ENCODE measurements around the gene NDFIP2. TPM values are rescaled to one million over a fixed set of nuclear protein-coding genes. Genes with fewer than 3 reads are reported as not detected.

Gene NDFIP2
- total RNA-seq, 1 experiment from 2014 or later: 14.0 TPM

- no peaks in the 10 kb centered on the region for H3K27me3 ChIP-seq (ENCODE audit: control insufficient read depth, insufficient read depth, low read length)
- DNase-seq: no peak
- H3K4me3 ChIP-seq (ENCODE audit: insufficient read depth, low read depth, low read length): no peak overlapping the region
- no peaks in the 10 kb centered on the region for H3K36me3 ChIP-seq (replicated peaks; ENCODE audit: control insufficient read depth, insufficient read depth, low read length)
Observed at GRCh38 chr13:79497064-79497463, 16.1 kb downstream of the NDFIP2 start.

- DNase-seq: no peak
- H3K27me3 ChIP-seq (ENCODE audit: control insufficient read depth, insufficient read depth, low read length): no peaks in the 10 kb centered on the region
- no peaks in the 10 kb centered on the region for H3K36me3 ChIP-seq (replicated peaks; ENCODE audit: control insufficient read depth, insufficient read depth, low read length)
- no peak overlapping the region for H3K4me3 ChIP-seq (ENCODE audit: insufficient read depth, low read depth, low read length)
Observed at GRCh38 chr13:79497852-79498251, 16.9 kb downstream of the NDFIP2 start.

DNA sequence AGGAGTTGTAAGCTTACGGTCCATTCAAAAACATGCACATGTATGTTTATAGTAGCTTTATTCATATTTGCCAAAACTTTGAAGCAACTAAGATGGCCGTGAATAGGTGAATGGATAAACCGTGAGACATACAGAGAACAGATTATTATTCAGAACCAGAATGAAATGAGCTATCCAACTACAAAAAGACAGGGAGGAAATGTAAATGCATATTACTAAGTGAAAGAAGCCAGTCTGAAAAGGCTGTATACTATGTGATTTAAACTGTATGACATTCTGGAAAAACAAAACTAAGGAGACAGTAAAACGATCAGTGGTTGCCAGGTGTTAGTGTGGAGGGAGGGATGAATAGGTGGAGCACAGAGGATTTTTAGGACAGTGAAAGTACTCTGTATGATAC, 19.9 kb downstream of the NDFIP2 start:
- Histone ChIP-seq H3K27me3 (ENCODE audit: control insufficient read depth, insufficient read depth, low read length) (no peaks in the 10 kb centered on the region), H3K36me3 (replicated peaks; ENCODE audit: control insufficient read depth, insufficient read depth, low read length) (no peaks in the 10 kb centered on the region), H3K4me3 (ENCODE audit: insufficient read depth, low read depth, low read length) (no peak overlapping the region)
- no peak for DNase-seq

DNA sequence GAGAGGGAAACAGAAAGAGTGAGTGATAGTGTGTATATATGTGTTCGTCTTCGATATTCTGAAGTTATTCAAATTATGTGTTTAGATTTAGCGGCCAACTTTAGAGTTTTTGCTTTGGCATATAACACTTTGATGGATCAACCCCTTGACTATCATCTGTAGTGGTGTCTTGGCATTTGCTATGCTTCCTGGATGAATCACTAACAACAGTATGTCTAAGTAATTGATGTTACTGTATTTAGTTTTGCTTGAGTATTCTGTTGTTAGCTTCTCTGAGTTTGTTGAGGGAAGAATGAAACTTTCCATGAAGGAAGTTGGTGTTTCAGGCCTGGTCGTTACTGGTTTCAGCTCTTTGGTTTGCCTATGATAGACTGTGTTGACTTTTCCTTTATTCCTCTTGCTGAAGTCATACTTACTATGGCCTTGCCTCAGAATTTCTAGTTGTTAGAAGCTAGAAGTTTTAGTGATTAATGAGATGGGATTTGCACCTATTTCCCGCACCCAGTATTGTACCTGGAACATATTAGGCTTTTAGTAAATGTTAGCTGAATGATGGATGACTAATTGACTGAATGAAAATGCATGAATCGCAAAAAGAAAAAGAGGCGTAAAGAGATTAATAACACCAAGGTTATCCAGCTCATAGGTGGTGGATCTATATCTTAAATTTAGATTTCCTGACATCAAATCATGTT, 20.7 kb downstream of the NDFIP2 start:
- Histone ChIP-seq H3K27me3 (ENCODE audit: control insufficient read depth, insufficient read depth, low read length) (no peaks in the 10 kb centered on the region), H3K4me3 (ENCODE audit: insufficient read depth, low read depth, low read length) (no peak overlapping the region), H3K36me3 (replicated peaks; ENCODE audit: control insufficient read depth, insufficient read depth, low read length) (no peaks in the 10 kb centered on the region)
- no peak for DNase-seq

GRCh38 chr13:79502859-79503468, 22.0 kb downstream of the NDFIP2 start:
- no peaks in the 10 kb centered on the region for H3K27me3 ChIP-seq (ENCODE audit: control insufficient read depth, insufficient read depth, low read length)

DNA sequence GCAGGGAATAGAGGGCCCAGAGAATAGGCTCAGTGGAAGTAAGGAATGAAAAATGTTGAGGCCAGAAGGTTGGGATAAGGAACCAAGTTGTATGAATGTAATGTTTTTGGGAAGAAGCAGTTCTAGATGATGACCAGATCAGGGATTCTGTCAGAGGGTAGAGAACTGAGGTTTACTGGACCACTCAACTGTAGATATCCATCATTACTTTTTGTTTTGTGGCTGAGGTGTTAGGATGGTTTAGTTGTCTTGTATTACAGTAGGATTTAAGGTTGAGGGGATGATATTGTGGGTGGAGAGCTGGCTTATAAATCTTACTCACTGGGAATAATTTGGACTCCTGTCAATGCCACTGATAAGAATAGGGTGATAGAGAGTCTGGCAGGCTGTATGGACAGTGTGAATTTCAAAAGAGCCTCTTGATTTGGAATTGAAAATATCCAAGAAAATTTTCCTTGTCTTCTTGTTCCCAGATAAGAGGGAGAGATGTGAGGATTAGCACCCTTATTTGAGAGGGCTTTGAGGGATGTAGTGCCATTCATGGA, 22.6 kb downstream of the NDFIP2 start:
- H3K27me3 ChIP-seq (ENCODE audit: control insufficient read depth, insufficient read depth, low read length): no peaks in the 10 kb centered on the region
- no peak for DNase-seq
- H3K4me3 ChIP-seq (ENCODE audit: insufficient read depth, low read depth, low read length): no peak overlapping the region
- no peaks in the 10 kb centered on the region for H3K36me3 ChIP-seq (replicated peaks; ENCODE audit: control insufficient read depth, insufficient read depth, low read length)

More at GRCh38 chr13:79502859-79503468, 22.0 kb downstream of the NDFIP2 start:
- no peak for DNase-seq
- no peak overlapping the region for H3K4me3 ChIP-seq (ENCODE audit: insufficient read depth, low read depth, low read length)
- H3K36me3 ChIP-seq (replicated peaks; ENCODE audit: control insufficient read depth, insufficient read depth, low read length): no peaks in the 10 kb centered on the region

DNA sequence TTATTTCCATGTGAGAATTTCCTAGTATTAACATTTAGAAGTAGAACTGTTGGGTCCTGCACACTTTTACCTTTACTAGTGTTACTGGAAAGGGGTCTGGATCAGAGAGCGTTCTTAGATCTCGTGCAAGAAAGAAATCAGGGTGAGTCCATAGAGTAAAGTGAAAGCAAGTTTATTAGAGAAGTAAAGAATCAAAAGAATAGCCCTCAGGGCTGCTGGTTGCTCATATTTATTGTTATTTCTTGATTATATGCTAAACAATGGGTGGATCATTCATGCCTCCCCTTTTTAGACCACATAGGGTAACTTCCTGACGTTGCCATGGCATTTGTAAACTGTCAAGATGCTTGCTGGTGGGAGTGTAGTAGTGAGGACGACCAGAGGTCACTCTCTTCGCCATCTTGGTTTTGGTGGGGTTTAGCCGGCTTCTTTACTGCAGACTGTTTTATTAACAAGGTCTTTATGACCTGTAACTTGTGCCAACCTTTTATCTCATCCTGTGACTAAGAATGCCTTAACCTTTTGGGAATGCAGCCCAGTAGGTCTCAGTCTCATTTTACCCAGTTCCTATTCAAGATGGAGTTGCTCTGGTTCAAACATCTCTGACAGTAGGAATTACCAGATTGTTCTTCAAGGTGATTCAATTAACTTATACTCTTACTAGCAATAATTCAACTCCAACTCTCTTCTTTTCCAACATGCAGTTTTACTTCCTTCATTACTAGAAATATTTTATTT, 27.4 kb downstream of the NDFIP2 start:
- Histone ChIP-seq H3K27me3 (ENCODE audit: control insufficient read depth, insufficient read depth, low read length) (no peaks in the 10 kb centered on the region), H3K4me3 (ENCODE audit: insufficient read depth, low read depth, low read length) (no peak overlapping the region), H3K36me3 (replicated peaks; ENCODE audit: control insufficient read depth, insufficient read depth, low read length) (no peaks in the 10 kb centered on the region)
- DNase-seq: no peak

DNA sequence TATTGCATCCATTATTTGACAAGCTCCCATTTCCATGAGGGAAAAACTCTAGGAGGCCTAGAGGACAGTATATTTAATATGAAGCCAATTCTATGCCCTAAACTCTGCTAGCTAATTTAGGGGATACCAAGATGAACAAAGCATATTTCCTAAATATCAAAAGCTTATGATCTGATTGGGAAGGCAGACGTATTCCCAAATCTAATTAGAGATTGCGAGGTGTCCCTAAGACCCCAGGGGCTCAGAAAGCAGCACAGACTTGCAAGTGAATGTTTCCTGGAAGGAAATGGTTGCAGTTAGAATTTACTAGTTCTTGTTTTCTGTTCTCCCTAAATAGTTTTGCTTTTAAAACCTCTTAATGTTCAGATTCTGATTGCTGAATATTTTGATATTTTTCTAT, 30.7 kb downstream of the NDFIP2 start:
- no peak for DNase-seq
- H3K4me3 ChIP-seq (ENCODE audit: insufficient read depth, low read depth, low read length): no peak overlapping the region
- no peaks in the 10 kb centered on the region for H3K27me3 ChIP-seq (ENCODE audit: control insufficient read depth, insufficient read depth, low read length)
- no peaks in the 10 kb centered on the region for H3K36me3 ChIP-seq (replicated peaks; ENCODE audit: control insufficient read depth, insufficient read depth, low read length)

GRCh38 chr13:79512950-79513349, 32.0 kb downstream of the NDFIP2 start:
- Histone ChIP-seq H3K27me3 (ENCODE audit: control insufficient read depth, insufficient read depth, low read length) (no peaks in the 10 kb centered on the region), H3K36me3 (replicated peaks; ENCODE audit: control insufficient read depth, insufficient read depth, low read length) (no peaks in the 10 kb centered on the region), H3K4me3 (ENCODE audit: insufficient read depth, low read depth, low read length) (no peak overlapping the region)
- DNase-seq: no peak

DNA sequence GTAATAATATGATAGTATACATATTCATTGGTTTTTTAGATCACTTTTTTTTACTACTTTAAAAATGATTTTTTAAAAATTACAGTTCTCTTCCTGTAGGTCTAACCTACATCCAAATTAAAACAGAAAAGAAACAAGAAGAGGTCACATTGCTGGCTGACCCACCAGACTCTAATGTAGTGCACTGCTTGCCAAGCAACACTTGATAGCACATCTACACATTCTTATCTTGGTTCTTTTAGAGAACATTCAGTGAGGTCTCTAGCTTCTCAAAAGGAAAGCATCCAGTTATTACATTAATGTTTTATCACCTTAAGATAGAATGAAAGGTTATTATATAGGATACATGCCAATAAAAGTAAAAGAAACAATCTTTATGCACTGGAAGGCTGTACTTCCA, 35.6 kb downstream of the NDFIP2 start:
- no peaks in the 10 kb centered on the region; the same call in 1 of the 2 replicates for H3K36me3 ChIP-seq (replicated peaks; ENCODE audit: control insufficient read depth, insufficient read depth, low read length)
- no peak for DNase-seq
- H3K4me3 ChIP-seq (ENCODE audit: insufficient read depth, low read depth, low read length): no peak overlapping the region
- no peaks in the 10 kb centered on the region for H3K27me3 ChIP-seq (ENCODE audit: control insufficient read depth, insufficient read depth, low read length)

- no peaks in the 10 kb centered on the region for H3K27me3 ChIP-seq (ENCODE audit: control insufficient read depth, insufficient read depth, low read length)
- H3K36me3 ChIP-seq (replicated peaks; ENCODE audit: control insufficient read depth, insufficient read depth, low read length): no peaks in the 10 kb centered on the region; the same call in 1 of the 2 replicates
- DNase-seq: no peak
- H3K4me3 ChIP-seq (ENCODE audit: insufficient read depth, low read depth, low read length): no peak overlapping the region
Observed at GRCh38 chr13:79519255-79519654, 38.3 kb downstream of the NDFIP2 start.

- Histone ChIP-seq H3K36me3 (replicated peaks; ENCODE audit: control insufficient read depth, insufficient read depth, low read length) (no peaks in the 10 kb centered on the region; the same call in 1 of the 2 replicates), H3K4me3 (ENCODE audit: insufficient read depth, low read depth, low read length) (no peak overlapping the region), H3K27me3 (ENCODE audit: control insufficient read depth, insufficient read depth, low read length) (no peaks in the 10 kb centered on the region)
- DNase-seq: no peak
Observed at GRCh38 chr13:79522583-79522982, 41.6 kb downstream of the NDFIP2 start.

GRCh38 chr13:79525064-79525857, 44.3 kb downstream of the NDFIP2 start:
- H3K27me3 ChIP-seq (ENCODE audit: control insufficient read depth, insufficient read depth, low read length): no peaks in the 10 kb centered on the region
- H3K36me3 ChIP-seq (replicated peaks; ENCODE audit: control insufficient read depth, insufficient read depth, low read length): no peaks in the 10 kb centered on the region; the same call in 1 of the 2 replicates
- no peak for DNase-seq
- no peak overlapping the region for H3K4me3 ChIP-seq (ENCODE audit: insufficient read depth, low read depth, low read length)

DNA sequence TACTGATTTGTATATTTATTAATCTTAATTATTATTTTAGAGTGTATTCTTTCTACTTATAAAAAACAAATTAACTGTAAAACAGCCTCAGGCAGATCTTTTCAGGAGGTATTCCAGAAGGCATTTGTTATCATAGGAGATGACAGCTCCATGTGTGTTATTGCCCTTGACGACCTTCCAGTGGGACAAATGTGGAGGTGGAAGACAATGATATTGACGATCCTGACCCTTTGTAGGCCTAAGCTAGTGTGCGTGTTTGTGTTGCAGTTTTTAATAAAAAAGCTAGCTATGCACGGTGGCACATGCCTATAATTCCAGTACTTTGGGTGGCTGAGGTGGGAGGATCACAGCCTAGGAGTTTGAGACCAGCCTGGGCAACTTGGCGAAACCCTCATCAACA, 46.7 kb downstream of the NDFIP2 start:
- DNase-seq: no peak
- Histone ChIP-seq H3K4me3 (ENCODE audit: insufficient read depth, low read depth, low read length) (no peak overlapping the region), H3K27me3 (ENCODE audit: control insufficient read depth, insufficient read depth, low read length) (no peaks in the 10 kb centered on the region), H3K36me3 (replicated peaks; ENCODE audit: control insufficient read depth, insufficient read depth, low read length) (no peaks in the 10 kb centered on the region)

Measured in H7 (cell line).